HepG2 (cell line): ENCODE data around the gene PNLDC1. TPM values are rescaled to one million over a fixed set of nuclear protein-coding genes. Genes with fewer than 3 reads are reported as not detected.
A peak's percentile ranks its signal among the peaks of the same experiment; 100 is the strongest.

ENCODE experiments used
- ATF3 ChIP-seq: sonication (generic); formaldehyde crosslinking; IDR thresholded peaks from 2 replicates; pipeline ENCODE4 v1.4.0; 2020; ENCODE audit warnings: missing genetic modification reagents
- ATF7-NPFF ChIP-seq: sonication (generic); formaldehyde crosslinking; IDR thresholded peaks from 2 replicates; pipeline ENCODE4 v1.8.1; 2023; ENCODE audit warnings: mild to moderate bottlenecking, low read depth, missing genetic modification reagents, moderate library complexity
- HIVEP1 ChIP-seq: sonication (generic); formaldehyde crosslinking; IDR thresholded peaks from 2 replicates; pipeline ENCODE4 v1.4.0; 2020; ENCODE audit warnings: mild to moderate bottlenecking, missing genetic modification reagents
- HMG20A ChIP-seq: IDR thresholded peaks from 2 replicates; pipeline ENCODE4 v1.6.1; 2016; ENCODE audit warnings: borderline replicate concordance
- HNF4A ChIP-seq: sonication (generic); formaldehyde crosslinking; IDR thresholded peaks from 2 replicates; pipeline ENCODE4 v1.4.0; 2020; ENCODE audit warnings: missing genetic modification reagents
- HNF4G ChIP-seq, 2 experiments: sonication (generic) in 1 of 2; formaldehyde crosslinking in 1 of 2; IDR thresholded peaks; 2 replicates each; pipeline versions ENCODE4 v1.4.0 to v1.6.1; 2011 to 2020; ENCODE audit warnings: borderline replicate concordance in 2 of 2, low read depth in 2 of 2, mild to moderate bottlenecking in 2 of 2, low read length in 1 of 2, missing genetic modification reagents in 1 of 2, moderate library complexity in 1 of 2
- MNT ChIP-seq: fragments of 450-650 bp; IDR thresholded peaks from 2 replicates; pipeline ENCODE4 v1.6.1; 2016
- MTA3 ChIP-seq: sonication (generic); formaldehyde crosslinking; IDR thresholded peaks from 2 replicates; pipeline ENCODE4 v1.4.0; 2020; ENCODE audit warnings: missing genetic modification reagents
- NFKB2 ChIP-seq: sonication (generic); formaldehyde crosslinking; IDR thresholded peaks from 2 replicates; pipeline ENCODE4 v1.4.0; 2020; ENCODE audit warnings: missing genetic modification reagents, borderline replicate concordance
- POLR2AphosphoS5 ChIP-seq: IDR thresholded peaks from 2 replicates; pipeline ENCODE4 v1.6.1; 2012; ENCODE audit warnings: low read depth, low read length
- RXRB ChIP-seq: IDR thresholded peaks from 2 replicates; pipeline ENCODE4 v1.6.1; 2016; ENCODE audit warnings: borderline replicate concordance, missing genetic modification reagents, missing compliant biosample characterization
- SIN3B ChIP-seq: fragments of 150-350 bp; IDR thresholded peaks from 2 replicates; pipeline ENCODE4 v1.6.1; 2014; ENCODE audit warnings: low read length
- SNRNP70 ChIP-seq: fragments of 200-400 bp; formaldehyde crosslinking; IDR thresholded peaks from 2 replicates; pipeline ENCODE4 v1.6.1; 2017; ENCODE audit warnings: mild to moderate bottlenecking, low read depth, low read length, moderate library complexity
- TBP ChIP-seq: sonication (generic); formaldehyde crosslinking; IDR thresholded peaks from 2 replicates; pipeline ENCODE4 v1.5.0; 2020; ENCODE audit warnings: missing genetic modification reagents
- TEAD3 ChIP-seq: optimal IDR thresholded peaks from 2 replicates; pipeline ENCODE3; 2016; ENCODE audit warnings: borderline replicate concordance
- ZBTB39 ChIP-seq: sonication (generic); formaldehyde crosslinking; IDR thresholded peaks from 2 replicates; pipeline ENCODE4 v1.5.0; 2020; ENCODE audit warnings: missing genetic modification reagents
- ZNF160 ChIP-seq: sonication (generic); formaldehyde crosslinking; IDR thresholded peaks from 2 replicates; pipeline ENCODE4 v1.8.0; 2022; ENCODE audit warnings: mild to moderate bottlenecking, inconsistent platforms, missing genetic modification reagents
- ZNF224 ChIP-seq: sonication (generic); formaldehyde crosslinking; IDR thresholded peaks from 2 replicates; pipeline ENCODE4 v1.5.0; 2020; ENCODE audit warnings: mild to moderate bottlenecking, missing genetic modification reagents
- ZNF256 ChIP-seq: sonication (generic); formaldehyde crosslinking; conservative IDR thresholded peaks from 2 replicates; pipeline ENCODE4 v1.4.0; 2020; ENCODE audit warnings: missing genetic modification reagents
- ZNF703 ChIP-seq: sonication (generic); formaldehyde crosslinking; IDR thresholded peaks from 2 replicates; pipeline ENCODE4 v1.5.1; 2020; ENCODE audit warnings: missing genetic modification reagents, mild to moderate bottlenecking, moderate library complexity, borderline replicate concordance
- ZNF83 ChIP-seq: sonication (generic); formaldehyde crosslinking; IDR thresholded peaks from 2 replicates; pipeline ENCODE4 v1.4.0; 2020; ENCODE audit warnings: missing genetic modification reagents, mild to moderate bottlenecking, borderline replicate concordance
- ZNF891 ChIP-seq: sonication (generic); formaldehyde crosslinking; IDR thresholded peaks from 2 replicates; pipeline ENCODE4 v1.5.0; 2020; ENCODE audit warnings: mild to moderate bottlenecking, missing genetic modification reagents
- polyA plus RNA-seq, 8 experiments: library from polyadenylated mRNA; depleted of rRNA in 3 of 8; stranded (reverse) in 7 of 8; unstranded in 1 of 8; fragments of >200 nt; fragmentation: Illumina TruSeq in 4 of 8; extraction: Trizol in 4 of 8; gene quantifications; 2 replicates each; pipeline versions ENCODE4 v1.2.1 to v1.2.3, GENCODE V29; 2011 to 2016; ENCODE audit warnings: low read depth in 4 of 8, missing spikeins in 1 of 8, mixed read lengths in 1 of 8; ENCODE audit not compliant: insufficient read depth in 1 of 8
- total RNA-seq, 5 experiments: library from RNA; depleted of rRNA; stranded (reverse); fragments of >200 nt; fragmentation: Illumina TruSeq; extraction: Trizol; gene quantifications; 2 replicates each; pipeline ENCODE4 v1.2.3, GENCODE V29; 2016; ENCODE audit warnings: low read depth in 1 of 5
- TF ChIP-seq, protein P1 (sequence below): IDR thresholded peaks from 2 replicates; pipeline ENCODE4 v1.6.1; 2016

The PNLDC1 gene
- total and polyA plus RNA-seq, 2 of the 13 experiments (the other 11 are each of a cell fraction or from before 2014, with no cell fraction given): not detected

DNA sequence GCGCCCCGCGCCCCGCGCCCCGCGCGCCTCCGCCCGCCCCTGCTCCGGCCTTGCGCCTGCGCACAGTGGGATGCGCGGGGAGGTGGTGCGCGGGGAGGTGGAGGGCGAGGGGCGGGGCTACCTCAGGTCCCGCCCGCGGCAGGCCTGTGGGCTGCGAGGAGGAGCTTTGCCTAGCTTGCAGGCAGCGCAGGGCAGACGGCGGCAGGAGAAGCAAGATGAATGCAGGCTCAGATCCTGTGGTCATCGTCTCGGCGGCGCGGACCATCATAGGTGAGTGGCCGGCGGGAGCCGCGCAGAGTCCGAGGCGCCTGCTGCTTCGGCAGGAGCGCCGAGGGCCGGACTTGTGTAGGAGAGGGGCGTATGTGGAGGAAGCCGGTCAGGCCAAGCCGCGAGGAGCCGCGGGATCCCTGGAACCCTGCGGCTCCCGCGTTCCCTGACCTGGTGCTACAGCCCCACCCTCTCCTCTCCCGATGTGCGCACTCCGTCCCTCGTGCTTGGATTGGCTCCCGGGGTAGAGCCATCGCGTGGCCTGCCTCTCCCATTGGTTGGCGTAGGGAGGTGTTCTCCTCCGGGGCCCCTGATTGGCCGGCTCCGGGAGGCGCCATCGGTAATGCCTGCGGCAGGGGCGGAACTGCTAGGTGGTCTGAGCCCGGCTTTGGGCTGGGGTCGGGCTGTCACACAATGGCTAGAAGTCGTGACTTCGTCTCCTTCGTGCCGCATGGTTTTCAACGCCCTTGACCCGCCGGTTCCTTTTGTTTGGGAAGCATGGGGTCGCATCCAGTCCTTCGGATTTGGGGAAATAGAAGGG lies 38.0 kb upstream of the PNLDC1 start, which contains the start of gene ACAT2 (continued):
- TF ChIP-seq TEAD3 (CRISPR knock-in tag) (no peak), RXRB (CRISPR knock-in tag) (peak; percentile 56), ZNF891 (CRISPR knock-in tag) (peak; percentile 78), TBP (no peak), MNT (no peak), ZNF703 (CRISPR knock-in tag) (peak; percentile 97; the same call in 1 of the 2 replicates), ZNF256 (CRISPR knock-in tag) (peak; percentile 88; the same call in 1 of the 2 replicates), ZNF224 (CRISPR knock-in tag) (no peak; the same call in 1 of the 2 replicates), MTA3 (no peak), ZNF160 (CRISPR knock-in tag) (peak; percentile 91; the same call in 1 of the 2 replicates), HNF4A (CRISPR knock-in tag) (peak; percentile 20; the same call in 1 of the 2 replicates), POLR2AphosphoS5 (peak; percentile 88), NFKB2 (peak; percentile 89; the same call in 1 of the 2 replicates), SNRNP70 (no peak), HNF4G (IDR thresholded peaks at IDR 0.05; ENCODE audit: borderline replicate concordance, low read depth, low read length) (peak; percentile 27; the same call in 1 of the 2 replicates), HNF4G (CRISPR knock-in tag; IDR thresholded peaks at IDR 0.05; ENCODE audit: borderline replicate concordance, low read depth) (peak; percentile 63; the same call in 1 of the 2 replicates), SIN3B (no peak), ZNF83 (CRISPR knock-in tag) (no peak; the same call in 1 of the 2 replicates), ZBTB39 (CRISPR knock-in tag) (no peak), ATF7-NPFF (CRISPR knock-in tag) (peak; percentile 83), HMG20A (CRISPR knock-in tag) (no peak), ATF3 (peak; percentile 50; the same call in 1 of the 2 replicates), HIVEP1 (CRISPR knock-in tag) (peak; percentile 83; the same call in 1 of the 2 replicates)
- TF ChIP-seq, protein P1, sequence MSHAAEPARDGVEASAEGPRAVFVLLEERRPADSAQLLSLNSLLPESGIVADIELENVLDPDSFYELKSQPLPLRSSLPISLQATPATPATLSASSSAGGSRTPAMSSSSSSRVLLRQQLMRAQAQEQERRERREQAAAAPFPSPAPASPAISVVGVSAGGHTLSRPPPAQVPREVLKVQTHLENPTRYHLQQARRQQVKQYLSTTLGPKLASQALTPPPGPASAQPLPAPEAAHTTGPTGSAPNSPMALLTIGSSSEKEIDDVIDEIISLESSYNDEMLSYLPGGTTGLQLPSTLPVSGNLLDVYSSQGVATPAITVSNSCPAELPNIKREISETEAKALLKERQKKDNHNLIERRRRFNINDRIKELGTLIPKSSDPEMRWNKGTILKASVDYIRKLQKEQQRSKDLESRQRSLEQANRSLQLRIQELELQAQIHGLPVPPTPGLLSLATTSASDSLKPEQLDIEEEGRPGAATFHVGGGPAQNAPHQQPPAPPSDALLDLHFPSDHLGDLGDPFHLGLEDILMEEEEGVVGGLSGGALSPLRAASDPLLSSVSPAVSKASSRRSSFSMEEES (CRISPR knock-in tag): no peak
